Activated naive CD4-positive, alpha-beta T cell treated with anti-CD3 and anti-CD28 coated beads, Interleukin-2, amount 10 ng/mL, durations not matched to agents 7 days and 5 days (primary cell): ENCODE results near the gene CEPT1.
"Not testable (repeated sequence)": the region's sequence is repeated elsewhere in the genome, so short reads cannot be mapped to it uniquely, and the experiment has no call there.

Experiments used
- CTCF ChIA-PET: fragments of 350-600 bp; sonication (Branson Sonifier 250); formaldehyde crosslinking; loops from one replicate; lab custom pipeline; 2021; ENCODE audit warnings: antibody characterized with exemption; lab: Charles Lee
- DNase-seq: peaks from one replicate; pipeline ENCODE4 v3.0.0-alpha.2; 2020
- H3K27ac Mint-ChIP-seq: one replicate; pipeline ENCODE4 v1.8.0; 2021; ENCODE audit warnings: mild to moderate bottlenecking, moderate library complexity, mixed read lengths
- H3K27me3 Mint-ChIP-seq: one replicate; pipeline ENCODE4 v1.8.0; 2021; ENCODE audit warnings: mild to moderate bottlenecking, mixed read lengths
- H3K36me3 Mint-ChIP-seq: one replicate; pipeline ENCODE4 v1.8.0; 2021; ENCODE audit warnings: mixed read lengths
- H3K4me1 Mint-ChIP-seq: one replicate; pipeline ENCODE4 v1.8.0; 2021; ENCODE audit warnings: mixed read lengths
- H3K4me3 Mint-ChIP-seq: one replicate; pipeline ENCODE4 v1.8.0; 2021; ENCODE audit warnings: mild to moderate bottlenecking, moderate library complexity, mixed read lengths
- H3K9me3 Mint-ChIP-seq: one replicate; pipeline ENCODE4 v1.8.0; 2021; ENCODE audit warnings: mixed read lengths

CEPT1 gene

DNA sequence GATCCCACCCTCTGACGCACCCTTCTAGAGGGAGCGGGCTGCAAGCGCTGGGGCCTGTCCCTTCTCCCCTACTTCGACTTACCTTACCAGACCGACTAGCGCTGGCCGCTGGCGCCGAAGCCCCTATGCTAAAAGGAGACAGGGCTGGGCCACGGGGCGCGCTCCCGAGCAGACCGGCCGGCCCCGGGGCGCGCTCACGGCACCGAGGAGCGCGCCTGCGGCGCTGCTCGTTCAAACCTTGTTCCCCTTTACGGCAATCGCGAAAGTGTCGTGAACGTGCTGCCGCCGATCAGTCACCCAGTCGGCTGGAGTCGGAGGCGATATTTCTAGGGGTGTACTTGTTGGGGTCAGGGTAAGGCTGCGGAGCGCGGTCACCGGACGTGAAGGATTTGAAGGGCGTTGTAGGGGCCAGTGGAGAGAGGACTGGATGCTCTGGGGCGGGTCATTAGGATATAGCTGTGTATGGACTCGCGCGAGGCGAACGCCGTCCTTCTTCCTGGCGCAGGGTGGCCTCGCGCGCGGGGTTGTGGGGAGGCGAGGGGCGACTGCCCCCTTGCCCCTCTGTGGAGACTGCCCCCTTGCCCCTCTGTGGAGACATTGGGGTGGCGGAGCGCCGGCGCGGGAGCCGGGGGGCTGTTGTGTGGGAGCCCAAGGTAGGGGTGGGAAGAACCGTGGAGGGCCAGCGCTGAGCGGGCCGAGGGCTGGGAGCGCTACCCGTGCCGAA, at the start of gene CEPT1, which contains the start of gene DRAM2:
Gene CEPT1 (plus strand): TSS at position 268 of the 724 bp plus-strand sequence. CDS start 7,492 bp downstream, outside the sequence.
Gene DRAM2 (minus strand): TSS at position 138 of the 724 bp plus-strand sequence. CDS start 8,539 bp downstream, outside the sequence.
- Mint-ChIP-seq H3K4me1 (peaks cover 49% of the 10 kb centered on the region), H3K27me3 (no peaks in the 10 kb centered on the region), H3K9me3 (no peaks in the 10 kb centered on the region), H3K27ac (peak within 1 kb of the TSS; percentile 93), H3K4me3 (peak within 1 kb of the TSS; percentile 99), H3K36me3 (peaks cover 42% of the 10 kb centered on the region)
- CTCF ChIA-PET: interaction anchor here (1.4 kb wide), 1 partner anchor 607 kb away, joined by 4 read pairs; no protein-coding TSS in a partner anchor
- DNase-seq: peak; percentile 97

- H3K4me1 Mint-ChIP-seq, CTCF ChIA-PET, H3K4me3 Mint-ChIP-seq, DNase-seq, H3K27me3 Mint-ChIP-seq, H3K27ac Mint-ChIP-seq, H3K36me3 Mint-ChIP-seq: not testable (repeated sequence)
- H3K9me3 Mint-ChIP-seq: peaks cover 14% of the 10 kb centered on the region
Observed at GRCh38 chr1:111095421-111095820, 44.6 kb upstream of the CEPT1 start.

DNA sequence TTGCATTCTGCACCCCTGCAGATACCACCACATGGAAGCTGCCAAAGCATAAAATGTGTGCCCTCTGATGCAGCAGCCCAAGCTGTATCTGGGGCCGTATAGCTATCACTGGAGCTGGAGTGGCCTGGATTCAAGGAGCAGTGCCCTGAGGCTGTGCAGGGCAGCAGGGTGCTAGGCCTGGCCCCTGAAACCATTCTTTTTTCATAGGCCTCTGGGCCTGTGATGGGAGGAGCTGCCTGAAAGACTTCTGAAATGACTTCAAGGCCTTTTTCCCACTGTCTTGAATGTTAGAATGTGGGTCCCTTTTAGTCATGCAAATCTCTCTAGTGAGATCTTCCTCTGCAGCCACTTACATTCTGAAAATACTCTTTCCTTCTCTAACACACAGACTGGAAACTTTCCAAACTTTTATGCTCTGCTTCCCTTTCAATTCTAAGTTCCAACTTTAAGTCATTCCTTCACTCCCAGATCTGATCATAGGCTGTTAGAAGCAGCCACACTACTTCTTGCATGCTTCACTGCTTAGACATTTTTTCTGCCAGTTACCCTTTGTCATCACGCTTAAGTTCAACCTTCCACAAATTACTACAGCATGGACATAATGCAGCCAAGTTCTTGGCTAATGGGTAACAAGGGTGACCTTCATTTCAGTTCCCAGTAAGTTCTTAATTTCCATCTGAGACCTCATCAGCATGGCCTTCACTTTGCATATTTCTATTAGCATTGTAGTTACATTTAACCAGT, 42.5 kb upstream of the CEPT1 start:
- Mint-ChIP-seq H3K27me3 (peaks cover 10% of the 10 kb centered on the region), H3K9me3 (peaks cover 20% of the 10 kb centered on the region), H3K4me3 (no peak overlapping the region), H3K4me1 (no peaks in the 10 kb centered on the region), H3K36me3 (peaks cover 1% of the 10 kb centered on the region), H3K27ac (no peak overlapping the region)
- no peak for DNase-seq
- CTCF ChIA-PET: no interaction called here

GRCh38 chr1:111099289-111099688, 40.7 kb upstream of the CEPT1 start:
- peaks cover 2% of the 10 kb centered on the region for H3K36me3 Mint-ChIP-seq
- CTCF ChIA-PET: no interaction called here

GRCh38 chr1:111101854-111102642, 38.0 kb upstream of the CEPT1 start:
- Mint-ChIP-seq H3K4me1 (no peaks in the 10 kb centered on the region), H3K27me3 (peaks cover 10% of the 10 kb centered on the region), H3K9me3 (peaks cover 20% of the 10 kb centered on the region), H3K4me3 (no peak overlapping the region), H3K27ac (no peak overlapping the region), H3K36me3 (peaks cover 2% of the 10 kb centered on the region)
- CTCF ChIA-PET: interaction anchor here (1.0 kb wide), 1 partner anchor 71 kb away, joined by 4 read pairs; no protein-coding TSS in a partner anchor
- no peak for DNase-seq

More at GRCh38 chr1:111099289-111099688, 40.7 kb upstream of the CEPT1 start:
- Mint-ChIP-seq H3K4me3 (no peak overlapping the region), H3K4me1 (no peaks in the 10 kb centered on the region), H3K9me3 (peaks cover 20% of the 10 kb centered on the region), H3K27ac (no peak overlapping the region), H3K27me3 (peaks cover 10% of the 10 kb centered on the region)
- DNase-seq: no peak

GRCh38 chr1:111104981-111105380, 35.0 kb upstream of the CEPT1 start:
- CTCF ChIA-PET: no interaction called here
- Mint-ChIP-seq H3K36me3 (peaks cover 7% of the 10 kb centered on the region), H3K9me3 (peaks cover 13% of the 10 kb centered on the region), H3K4me1 (no peaks in the 10 kb centered on the region), H3K4me3 (no peak overlapping the region), H3K27me3 (peaks cover 10% of the 10 kb centered on the region), H3K27ac (no peak overlapping the region)
- no peak for DNase-seq

DNA sequence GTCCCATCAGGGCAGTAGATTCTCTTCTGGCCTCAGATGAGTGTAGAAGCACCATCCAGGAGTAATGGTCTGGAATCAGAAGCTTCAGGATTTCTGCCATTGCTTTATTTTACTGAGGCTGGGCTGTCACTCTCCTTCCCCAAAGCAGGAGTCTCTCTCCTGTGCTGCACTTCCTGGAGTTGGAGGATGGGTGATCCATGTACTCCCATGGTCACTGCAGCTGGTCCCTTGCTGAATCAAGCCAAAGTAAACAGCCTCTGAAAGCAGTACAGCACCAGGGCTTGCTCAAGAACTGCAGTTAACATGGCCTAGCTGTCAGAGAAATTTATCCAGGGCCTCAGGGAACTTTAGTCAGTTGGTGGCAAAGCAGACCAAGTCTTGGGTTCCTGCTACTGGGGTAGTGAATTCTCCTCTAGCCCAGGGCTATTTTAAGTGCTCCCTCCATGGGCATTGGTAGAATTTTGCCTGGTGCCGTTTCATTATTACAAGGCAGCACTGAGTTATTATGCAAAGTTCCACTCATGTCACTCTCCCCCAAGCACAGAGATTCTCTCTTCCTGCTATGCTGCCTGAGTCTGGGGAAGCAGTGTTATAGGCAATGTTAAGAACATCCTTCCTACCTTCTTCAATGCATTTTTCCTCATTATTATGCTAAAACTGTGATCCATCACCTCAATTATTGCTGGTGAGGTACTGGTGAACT, 29.7 kb upstream of the CEPT1 start:
- H3K27me3 Mint-ChIP-seq: no peaks in the 10 kb centered on the region
- H3K36me3 Mint-ChIP-seq: peaks cover 12% of the 10 kb centered on the region
- CTCF ChIA-PET: no interaction called here
- H3K4me1 Mint-ChIP-seq: no peaks in the 10 kb centered on the region
- DNase-seq: no peak
- no peak overlapping the region for H3K4me3 Mint-ChIP-seq
- H3K9me3 Mint-ChIP-seq: peaks cover 9% of the 10 kb centered on the region
- no peak overlapping the region for H3K27ac Mint-ChIP-seq

GRCh38 chr1:111116496-111116895, 23.5 kb upstream of the CEPT1 start:
- no peaks in the 10 kb centered on the region for H3K9me3 Mint-ChIP-seq
- no peak overlapping the region for H3K4me3 Mint-ChIP-seq
- H3K27ac Mint-ChIP-seq: no peak overlapping the region
- DNase-seq: no peak
- no peaks in the 10 kb centered on the region for H3K27me3 Mint-ChIP-seq
- CTCF ChIA-PET: no interaction called here
- H3K36me3 Mint-ChIP-seq: peaks cover 37% of the 10 kb centered on the region
- H3K4me1 Mint-ChIP-seq: no peaks in the 10 kb centered on the region

DNA sequence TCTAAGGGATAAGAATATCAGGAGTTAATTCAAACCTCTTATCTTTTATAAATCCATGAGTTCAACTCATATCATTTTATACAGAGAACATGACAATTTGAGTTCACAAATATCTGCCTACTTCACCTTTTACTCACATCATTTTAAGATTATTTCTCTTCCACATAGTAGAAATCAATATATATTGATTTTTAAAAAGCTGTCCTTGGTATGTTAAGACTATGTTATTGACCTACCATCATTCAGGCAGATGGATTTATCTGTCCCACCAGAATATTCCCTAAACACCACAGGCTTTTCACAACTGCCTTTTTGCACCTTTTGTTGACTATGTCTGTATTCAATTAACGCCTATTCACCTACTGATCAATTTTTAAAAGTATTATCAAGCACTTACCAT, 13.7 kb upstream of the CEPT1 start:
- CTCF ChIA-PET: interaction anchor here (1.2 kb wide), 1 partner anchor 11 kb away, joined by 3 read pairs; no protein-coding TSS in a partner anchor
- Mint-ChIP-seq H3K9me3 (no peaks in the 10 kb centered on the region), H3K4me3 (no peak overlapping the region), H3K27me3 (no peaks in the 10 kb centered on the region), H3K36me3 (peaks cover 69% of the 10 kb centered on the region), H3K27ac (no peak overlapping the region), H3K4me1 (peaks cover 17% of the 10 kb centered on the region)
- no peak for DNase-seq

- no peaks in the 10 kb centered on the region for H3K27me3 Mint-ChIP-seq
- H3K4me3 Mint-ChIP-seq: no peak overlapping the region
- no peak for DNase-seq
- peak overlapping the region; percentile 39 for H3K27ac Mint-ChIP-seq
- peaks cover 61% of the 10 kb centered on the region for H3K36me3 Mint-ChIP-seq
- H3K4me1 Mint-ChIP-seq: peaks cover 19% of the 10 kb centered on the region
- no peaks in the 10 kb centered on the region for H3K9me3 Mint-ChIP-seq
- CTCF ChIA-PET: interaction anchor here (0.7 kb wide), 1 partner anchor 168 kb away, joined by 3 read pairs; no protein-coding TSS in a partner anchor
Observed at GRCh38 chr1:111127923-111128643, 11.9 kb upstream of the CEPT1 start.

DNA sequence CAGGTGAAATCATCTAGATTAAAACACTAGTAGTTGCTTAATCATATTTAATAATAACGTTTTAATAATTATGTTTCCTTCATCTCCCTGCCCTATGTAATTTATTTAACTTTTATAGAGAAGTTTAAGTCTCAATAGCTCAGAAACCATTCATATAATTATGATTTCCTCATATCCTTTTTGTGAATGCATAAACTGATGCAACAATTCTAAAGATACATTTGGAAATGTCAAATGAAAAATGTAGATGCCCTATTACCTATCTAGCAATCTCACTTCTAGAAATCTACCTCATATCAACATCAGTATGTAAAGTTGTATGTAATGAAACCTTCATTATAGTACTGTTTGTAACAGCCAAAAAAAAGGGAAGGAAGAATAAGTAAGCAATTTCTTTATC, 10.6 kb upstream of the CEPT1 start:
- H3K4me1 Mint-ChIP-seq: peaks cover 22% of the 10 kb centered on the region
- H3K27ac Mint-ChIP-seq: no peak overlapping the region
- no peaks in the 10 kb centered on the region for H3K27me3 Mint-ChIP-seq
- H3K9me3 Mint-ChIP-seq: no peaks in the 10 kb centered on the region
- H3K4me3 Mint-ChIP-seq: no peak overlapping the region
- CTCF ChIA-PET: no interaction called here
- DNase-seq: no peak
- H3K36me3 Mint-ChIP-seq: peaks cover 56% of the 10 kb centered on the region

- peaks cover 62% of the 10 kb centered on the region for H3K36me3 Mint-ChIP-seq
- CTCF ChIA-PET: no interaction called here
- H3K4me1 Mint-ChIP-seq: peaks cover 24% of the 10 kb centered on the region
Observed at GRCh38 chr1:111131693-111132092, 8.3 kb upstream of the CEPT1 start.

DNA sequence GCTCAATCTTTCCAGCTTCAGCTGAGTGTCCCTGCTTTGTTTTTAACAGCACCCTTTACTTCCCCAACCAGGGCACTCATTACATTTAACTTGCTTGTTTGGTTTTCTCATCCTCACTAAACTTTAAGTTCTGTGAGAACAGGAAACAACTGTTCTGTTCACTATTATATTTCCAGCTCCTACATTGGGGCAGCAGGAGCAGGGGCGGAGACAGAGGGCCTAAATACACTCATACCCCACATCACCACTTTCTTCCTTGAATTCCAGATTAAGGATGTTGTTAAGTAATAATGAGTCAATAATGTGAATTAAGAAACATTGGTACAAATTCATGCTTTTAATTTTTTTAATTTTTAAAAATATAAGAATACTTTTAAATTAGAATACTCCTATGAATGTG, 6.2 kb upstream of the CEPT1 start:
- Mint-ChIP-seq H3K27me3 (no peaks in the 10 kb centered on the region), H3K4me1 (peaks cover 29% of the 10 kb centered on the region), H3K9me3 (no peaks in the 10 kb centered on the region), H3K36me3 (peaks cover 57% of the 10 kb centered on the region), H3K4me3 (no peak overlapping the region), H3K27ac (no peak overlapping the region)
- CTCF ChIA-PET: no interaction called here
- DNase-seq: no peak

More at GRCh38 chr1:111131693-111132092, 8.3 kb upstream of the CEPT1 start:
- DNase-seq: no peak
- Mint-ChIP-seq H3K27ac (no peak overlapping the region), H3K9me3 (no peaks in the 10 kb centered on the region), H3K27me3 (no peaks in the 10 kb centered on the region), H3K4me3 (no peak overlapping the region)
